Stimulated activated naive CD8-positive, alpha-beta T cell treated with anti-CD3 and anti-CD28 coated beads, Interleukin-15, amount 100 ng/mL, for 72 hours (primary cell): ENCODE data around the gene PEX10.
A peak's percentile ranks its signal among the peaks of the same experiment; 100 is the strongest.

ENCODE experiments used
- ATAC-seq: fragments of 150-1000 bp; cut with Tn5 transposase; 2 replicates; pipeline ENCODE4 v1.10.0; 2021; ENCODE audit warnings: mild to moderate bottlenecking, moderate library complexity
- DNase-seq, 2 donors: peaks; one replicate each; pipeline ENCODE4 v3.0.0; 2021 to 2022
- H3K27ac Mint-ChIP-seq, 2 donors: one replicate each; pipeline ENCODE4 v1.8.0; 2022; ENCODE audit warnings: mild to moderate bottlenecking in 2 of 2, mixed read lengths in 2 of 2, moderate library complexity in 2 of 2
- H3K27me3 Mint-ChIP-seq: one replicate; pipeline ENCODE4 v1.8.0; 2022; ENCODE audit warnings: mixed read lengths
- H3K4me1 Mint-ChIP-seq: one replicate; pipeline ENCODE4 v1.8.0; 2022; ENCODE audit warnings: mild to moderate bottlenecking, mixed read lengths
- H3K4me3 Mint-ChIP-seq, 2 donors: one replicate each; pipeline ENCODE4 v1.8.0; 2022; ENCODE audit warnings: mild to moderate bottlenecking in 2 of 2, mixed read lengths in 2 of 2, moderate library complexity in 1 of 2
- H3K9me3 Mint-ChIP-seq, 2 donors: one replicate each; pipeline ENCODE4 v1.8.0; 2022; ENCODE audit warnings: mixed read lengths in 2 of 2

The PEX10 gene

GRCh38 chr1:2405588-2406295 lies 6.6 kb downstream of the PEX10 start:
- no peak overlapping the region for H3K4me3 Mint-ChIP-seq
- H3K4me1 Mint-ChIP-seq, result peaks cover 24% of the 10 kb centered on the region
- no peak for DNase-seq
- H3K27me3 Mint-ChIP-seq, result no peaks in the 10 kb centered on the region
- H3K27ac Mint-ChIP-seq, result no peak overlapping the region
- ATAC-seq, result no peak
- H3K9me3 Mint-ChIP-seq, result no peaks in the 10 kb centered on the region

DNA sequence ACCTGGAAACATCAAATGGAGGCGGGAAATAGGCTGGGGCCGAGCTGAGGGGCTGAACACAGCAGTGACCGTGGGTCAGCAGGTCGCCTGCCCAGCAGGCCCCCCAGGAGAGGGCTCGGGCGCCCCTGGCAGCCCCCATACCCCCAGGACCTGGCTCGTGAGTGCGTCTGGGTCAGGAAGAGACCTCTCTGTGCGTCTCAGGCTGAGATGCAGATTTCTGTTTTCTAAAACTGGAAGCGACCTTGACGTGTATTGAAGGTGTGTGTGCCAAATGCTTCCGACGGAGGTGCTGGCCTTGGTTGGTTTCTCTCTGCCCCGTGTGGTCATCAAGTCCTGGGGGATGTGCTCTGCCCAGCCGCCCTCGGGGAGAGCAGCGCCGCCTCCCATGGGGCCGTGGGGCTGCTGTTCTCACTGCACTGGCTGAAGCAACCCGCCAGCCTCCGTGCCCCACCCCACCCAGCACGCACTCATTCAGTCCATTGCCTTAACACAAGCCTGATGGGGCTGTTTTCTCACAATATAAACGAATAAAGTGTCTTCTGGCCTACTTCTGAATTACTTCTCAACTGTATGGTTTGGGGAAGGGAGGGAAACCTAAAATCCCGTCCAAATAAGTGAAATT lies 7.4 kb downstream of the PEX10 start:
- ATAC-seq, result no peak
- Mint-ChIP-seq H3K9me3 (no peaks in the 10 kb centered on the region), H3K27ac (peak overlapping the region in 1 of 2 donors; percentile 48), H3K27me3 (no peaks in the 10 kb centered on the region), H3K4me3 (no peak overlapping the region), H3K4me1 (peaks cover 23% of the 10 kb centered on the region)
- DNase-seq, result no peak

DNA sequence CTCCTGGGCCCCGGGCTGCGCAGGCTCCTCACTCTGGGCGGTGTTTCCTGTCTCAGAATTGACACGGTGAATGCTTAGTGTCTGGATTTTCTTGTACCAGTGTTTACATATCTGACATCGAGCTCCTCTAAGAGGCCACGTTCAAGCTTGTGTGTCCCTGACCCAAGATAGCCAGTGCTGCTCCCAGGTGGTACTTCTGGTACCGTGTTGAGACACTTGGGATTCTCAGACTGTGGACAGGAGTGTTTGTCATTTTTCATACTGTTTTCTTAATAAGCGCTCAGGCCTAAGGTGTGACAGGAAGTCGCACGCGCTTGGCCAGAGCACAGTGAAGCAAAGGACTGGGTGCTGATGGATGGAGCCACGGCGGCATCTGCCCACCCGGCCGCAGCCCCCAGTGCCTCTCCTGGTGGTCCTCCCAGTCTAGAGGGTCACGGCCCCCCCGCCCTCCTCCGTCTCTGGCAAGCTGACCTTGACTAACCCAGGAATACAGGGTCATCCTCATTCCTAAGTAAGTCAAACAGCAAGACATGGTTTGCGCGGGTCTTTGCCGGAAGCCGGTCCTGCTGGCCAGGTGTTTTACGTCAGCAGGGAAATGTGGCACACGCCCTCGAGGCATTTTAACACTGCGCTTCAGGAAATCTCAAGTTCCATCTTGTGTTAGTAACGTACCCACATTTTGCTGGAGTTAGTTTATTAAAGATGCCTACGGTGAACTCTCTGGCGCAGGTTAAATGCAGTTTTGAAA lies 8.0 kb downstream of the PEX10 start:
- ATAC-seq, result no peak
- H3K4me1 Mint-ChIP-seq, result peaks cover 19% of the 10 kb centered on the region
- H3K27ac Mint-ChIP-seq, result peak overlapping the region in 1 of 2 donors; percentile 48
- no peaks in the 10 kb centered on the region for H3K9me3 Mint-ChIP-seq
- H3K27me3 Mint-ChIP-seq, result no peaks in the 10 kb centered on the region
- DNase-seq, result no peak
- no peak overlapping the region for H3K4me3 Mint-ChIP-seq

GRCh38 chr1:2403273-2403672 lies 9.1 kb downstream of the PEX10 start:
- Mint-ChIP-seq H3K9me3 (no peaks in the 10 kb centered on the region), H3K4me3 (no peak overlapping the region), H3K27ac (no peak overlapping the region), H3K4me1 (peaks cover 14% of the 10 kb centered on the region), H3K27me3 (no peaks in the 10 kb centered on the region)
- no peak for DNase-seq
- ATAC-seq, result no peak

DNA sequence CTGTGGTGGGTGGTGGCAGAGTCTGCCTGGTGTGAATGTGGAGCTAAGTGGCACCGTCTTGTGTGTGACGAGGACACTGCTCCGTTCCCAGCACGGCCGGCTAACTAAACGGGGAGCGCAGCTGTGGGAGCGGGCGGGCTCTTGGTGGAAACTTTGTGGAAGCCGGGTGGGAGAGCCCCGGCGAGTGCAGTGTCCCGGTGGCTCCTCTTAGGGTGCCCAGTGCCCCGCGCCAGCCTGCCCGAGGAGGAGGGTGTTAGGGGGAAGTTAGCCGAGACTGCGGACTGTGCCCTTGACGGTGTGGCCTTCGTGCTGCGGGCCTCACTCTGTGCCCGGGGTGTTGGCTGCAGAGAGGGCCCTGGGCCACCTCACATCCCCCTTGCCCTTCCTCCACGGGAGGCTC lies 9.9 kb downstream of the PEX10 start:
- no peaks in the 10 kb centered on the region for H3K27me3 Mint-ChIP-seq
- H3K4me3 Mint-ChIP-seq, result no peak overlapping the region
- H3K4me1 Mint-ChIP-seq, result peaks cover 14% of the 10 kb centered on the region
- no peaks in the 10 kb centered on the region for H3K9me3 Mint-ChIP-seq
- ATAC-seq (peak; percentile 13), DNase-seq (no peak)
- peak overlapping the region in 1 of 2 donors; percentile 12 for H3K27ac Mint-ChIP-seq

DNA sequence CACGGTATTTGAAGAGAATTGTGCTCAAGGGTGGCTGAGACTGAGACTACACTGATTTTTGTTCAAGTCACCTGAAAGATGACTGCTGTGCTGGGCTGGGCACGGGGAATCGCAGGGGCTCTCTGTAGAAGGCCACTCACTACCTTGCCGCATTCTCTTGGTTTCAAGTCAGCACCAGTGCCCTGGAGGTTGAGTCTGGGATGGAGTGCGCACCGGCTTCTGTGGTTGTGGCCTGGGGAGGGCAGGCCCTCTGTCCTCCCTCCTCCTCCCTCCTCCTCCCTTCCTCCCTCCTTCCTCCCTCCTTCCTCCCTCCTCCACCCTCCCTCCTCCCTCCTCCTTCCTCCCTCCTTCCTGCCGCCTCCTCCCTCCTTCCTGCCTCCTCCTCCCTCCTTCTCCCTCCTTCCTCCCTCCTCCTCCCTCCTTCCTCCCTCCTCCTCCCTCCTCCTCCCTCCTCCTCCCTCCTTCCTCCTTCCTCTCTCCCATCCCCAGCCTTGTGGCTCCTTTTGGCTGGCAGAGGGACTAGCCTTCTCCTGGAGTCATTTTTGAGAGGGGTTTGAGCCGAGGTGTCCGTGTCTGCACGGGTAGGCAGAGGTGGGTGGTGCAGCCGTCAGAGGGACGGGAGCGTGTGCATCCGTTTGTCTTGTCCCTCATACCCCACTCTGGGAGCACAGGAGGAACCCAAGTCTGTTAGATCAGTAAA lies 11.3 kb downstream of the PEX10 start:
- Mint-ChIP-seq H3K9me3 (no peaks in the 10 kb centered on the region), H3K4me1 (peaks cover 23% of the 10 kb centered on the region), H3K27me3 (no peaks in the 10 kb centered on the region), H3K4me3 (no peak overlapping the region), H3K27ac (no peak overlapping the region)
- peak; percentile 59 for ATAC-seq
- DNase-seq, result no peak

GRCh38 chr1:2400576-2400909 lies 11.8 kb downstream of the PEX10 start:
- Mint-ChIP-seq H3K27me3 (no peaks in the 10 kb centered on the region), H3K9me3 (no peaks in the 10 kb centered on the region), H3K4me3 (no peak overlapping the region), H3K4me1 (peaks cover 23% of the 10 kb centered on the region), H3K27ac (no peak overlapping the region)
- DNase-seq, result no peak
- ATAC-seq, result no peak

GRCh38 chr1:2399890-2400575 lies 12.3 kb downstream of the PEX10 start:
- H3K4me3 Mint-ChIP-seq, result no peak overlapping the region
- H3K27me3 Mint-ChIP-seq, result no peaks in the 10 kb centered on the region
- no peak overlapping the region for H3K27ac Mint-ChIP-seq
- ATAC-seq (no peak), DNase-seq (no peak)
- H3K9me3 Mint-ChIP-seq, result no peaks in the 10 kb centered on the region
- peaks cover 26% of the 10 kb centered on the region for H3K4me1 Mint-ChIP-seq

- no peak for ATAC-seq
- no peak for DNase-seq
- H3K4me1 Mint-ChIP-seq, result peaks cover 37% of the 10 kb centered on the region
- no peaks in the 10 kb centered on the region for H3K27me3 Mint-ChIP-seq
- no peak overlapping the region for H3K4me3 Mint-ChIP-seq
- H3K27ac Mint-ChIP-seq, result no peak overlapping the region
- H3K9me3 Mint-ChIP-seq, result no peaks in the 10 kb centered on the region
Measured at GRCh38 chr1:2398871-2399270, 13.5 kb downstream of the PEX10 start.

DNA sequence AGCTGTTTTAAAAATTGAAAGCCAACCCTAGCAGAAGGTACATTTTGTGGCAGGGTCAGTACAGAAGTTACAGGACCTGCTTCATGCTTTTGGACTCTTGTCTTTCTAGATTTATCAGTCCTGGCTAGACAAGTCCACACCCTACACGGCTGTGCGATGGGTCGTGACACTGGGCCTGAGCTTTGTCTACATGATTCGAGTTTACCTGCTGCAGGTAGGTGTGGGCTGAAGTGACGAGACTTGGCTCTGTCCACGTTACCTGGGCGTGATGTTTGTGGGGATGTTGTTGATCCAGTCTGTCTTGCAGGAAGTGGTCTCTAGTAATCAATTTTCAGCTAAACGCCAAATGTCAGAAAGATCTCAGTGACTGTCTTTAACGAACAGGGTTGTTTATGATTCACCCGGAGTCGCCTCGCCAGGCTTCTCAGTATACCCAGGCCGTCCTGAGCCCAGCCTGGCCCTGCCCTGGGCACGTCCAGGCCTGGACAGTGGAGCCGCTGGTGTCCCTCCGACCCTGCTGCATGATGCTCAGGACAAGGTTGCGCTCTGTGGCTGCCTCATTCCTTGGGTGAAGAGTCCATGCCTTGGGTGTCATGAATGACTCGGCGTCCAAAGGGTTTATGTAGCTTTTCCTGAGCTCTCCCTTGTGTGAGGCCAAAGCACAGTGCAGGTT lies 15.2 kb downstream of the PEX10 start:
- Mint-ChIP-seq H3K4me3 (no peak overlapping the region), H3K27me3 (no peaks in the 10 kb centered on the region), H3K27ac (peak overlapping the region in 1 of 2 donors; percentile 48), H3K4me1 (peaks cover 53% of the 10 kb centered on the region), H3K9me3 (no peaks in the 10 kb centered on the region)
- no peak for ATAC-seq
- DNase-seq, result no peak

- peak overlapping the region in 1 of 2 donors; percentile 48 for H3K27ac Mint-ChIP-seq
- H3K4me3 Mint-ChIP-seq, result no peak overlapping the region
- DNase-seq, result no peak
- no peak for ATAC-seq
- H3K9me3 Mint-ChIP-seq, result no peaks in the 10 kb centered on the region
- peaks cover 48% of the 10 kb centered on the region for H3K4me1 Mint-ChIP-seq
- no peaks in the 10 kb centered on the region for H3K27me3 Mint-ChIP-seq
Measured at GRCh38 chr1:2396476-2396875, 15.9 kb downstream of the PEX10 start.

GRCh38 chr1:2396059-2396458 lies 16.3 kb downstream of the PEX10 start:
- Mint-ChIP-seq H3K4me3 (no peak overlapping the region), H3K4me1 (peaks cover 46% of the 10 kb centered on the region), H3K27me3 (no peaks in the 10 kb centered on the region), H3K9me3 (no peaks in the 10 kb centered on the region), H3K27ac (no peak overlapping the region)
- ATAC-seq (no peak), DNase-seq (no peak)

- Mint-ChIP-seq H3K4me1 (peaks cover 48% of the 10 kb centered on the region), H3K9me3 (no peaks in the 10 kb centered on the region), H3K4me3 (no peak overlapping the region), H3K27ac (peak overlapping the region in 1 of 2 donors; percentile 76), H3K27me3 (no peaks in the 10 kb centered on the region)
- ATAC-seq, result no peak
- no peak for DNase-seq
Measured at GRCh38 chr1:2395245-2395644, 17.1 kb downstream of the PEX10 start.

- ATAC-seq (no peak), DNase-seq (no peak)
- no peaks in the 10 kb centered on the region for H3K27me3 Mint-ChIP-seq
- H3K4me3 Mint-ChIP-seq, result no peak overlapping the region
- H3K4me1 Mint-ChIP-seq, result peaks cover 52% of the 10 kb centered on the region
- no peaks in the 10 kb centered on the region for H3K9me3 Mint-ChIP-seq
- H3K27ac Mint-ChIP-seq, result peak overlapping the region in 1 of 2 donors; percentile 76
Measured at GRCh38 chr1:2394761-2395160, 17.6 kb downstream of the PEX10 start.

DNA sequence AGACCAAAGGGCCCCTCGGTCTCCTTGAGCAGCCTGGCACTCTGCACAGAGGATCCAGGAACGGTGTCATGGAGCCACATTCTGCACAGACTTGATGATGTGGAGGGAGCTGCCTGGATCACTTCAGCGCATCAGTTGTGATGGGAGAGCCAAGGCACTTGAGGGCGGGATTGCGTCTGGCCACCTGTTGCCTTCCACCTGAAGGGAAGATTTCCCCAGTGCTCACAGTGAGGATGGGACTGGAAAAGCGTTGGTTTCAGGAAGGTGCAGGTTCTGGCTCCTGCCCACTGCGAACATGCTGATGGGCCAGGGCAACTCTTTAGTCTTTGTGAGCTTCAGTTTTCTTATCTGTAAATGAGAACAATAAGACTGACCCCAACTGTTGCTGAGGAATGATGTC lies 18.1 kb downstream of the PEX10 start:
- Mint-ChIP-seq H3K27me3 (no peaks in the 10 kb centered on the region), H3K4me1 (peaks cover 54% of the 10 kb centered on the region), H3K4me3 (peak overlapping the region in 1 of 2 donors; percentile 29), H3K27ac (peak overlapping the region in 1 of 2 donors; percentile 85), H3K9me3 (no peaks in the 10 kb centered on the region)
- no peak for ATAC-seq
- no peak for DNase-seq
